ENCODE results near the gene ANKS6. TPM values are rescaled to one million over a fixed set of nuclear protein-coding genes. Genes with fewer than 3 reads are reported as not detected.

The ANKS6 gene
- total RNA-seq, 1 experiment from 2014 or later, result 46.3 TPM

GRCh38 chr9:98795970-98796363 is 388 bp downstream of the ANKS6 start:
- Histone ChIP-seq H3K23me2 (ENCODE audit: insufficient read length, low read depth, low read length, poor library complexity, severe bottlenecking) (peaks cover 8% of the 10 kb centered on the region), H4K8ac (replicated peaks; ENCODE audit: insufficient read length, low read depth, low read length) (no peak overlapping the region), H3K79me1 (ENCODE audit: insufficient read depth, low read depth, low read length, poor library complexity, severe bottlenecking) (no peaks in the 10 kb centered on the region), H3K18ac (ENCODE audit: insufficient read length, low read depth, low read length) (peak overlapping the region; percentile 71), H2BK120ac (ENCODE audit: low read depth, low read length, poor library complexity, severe bottlenecking) (no peak overlapping the region), H3K27me3 (ENCODE audit: insufficient read depth, low read length) (no peaks in the 10 kb centered on the region), H3K23ac (ENCODE audit: insufficient read length, low read depth, low read length) (no peak overlapping the region), H3K79me2 (ENCODE audit: insufficient read depth, low read length) (peaks cover 6% of the 10 kb centered on the region; the same call in 1 of the 2 replicates), H3K9me3 (ENCODE audit: control insufficient read depth, low read depth, low read length) (no peaks in the 10 kb centered on the region), H3K56ac (ENCODE audit: insufficient read length, low read depth, low read length) (no peak overlapping the region), H3K4ac (ENCODE audit: low read depth, low read length) (no peak overlapping the region), H3T11ph (ENCODE audit: low read length) (no peak overlapping the region), H2BK20ac (ENCODE audit: low read depth, low read length, poor library complexity, severe bottlenecking) (no peak overlapping the region), H2AK5ac (ENCODE audit: insufficient read length, low read length) (no peak overlapping the region), H3K4me1 (ENCODE audit: insufficient read depth, low read length) (peaks cover 4% of the 10 kb centered on the region; the same call in 1 of the 2 replicates), H3K9ac (ENCODE audit: extremely low read depth, insufficient read length, low read length) (no peak overlapping the region), H4K5ac (ENCODE audit: insufficient read length, low read depth, low read length) (no peak overlapping the region), H2BK5ac (ENCODE audit: insufficient read length, low read length) (no peak overlapping the region), H3K4me2 (ENCODE audit: insufficient read depth, insufficient read length, low read length) (peak overlapping the region; percentile 81), H3K27ac (ENCODE audit: insufficient read length, low read depth, low read length) (no peak overlapping the region), H3K14ac (ENCODE audit: insufficient read depth, low read length) (peak overlapping the region; percentile 88), H4K91ac (ENCODE audit: insufficient read length, low read depth, low read length) (no peak overlapping the region), H2AFZ (ENCODE audit: low read length) (no peak overlapping the region), H4K20me1 (ENCODE audit: control insufficient read depth, insufficient read depth, insufficient read length) (peaks cover 4% of the 10 kb centered on the region), H2BK15ac (ENCODE audit: low read depth, low read length) (no peak overlapping the region), H2BK12ac (ENCODE audit: insufficient read length, low read depth, low read length) (no peak overlapping the region)
- Mint-ChIP-seq H3K27me3 (ENCODE audit: low read depth) (peaks cover 15% of the 10 kb centered on the region), H3K9me3 (peaks cover 9 to 13% of the 10 kb centered on the region in 2 experiments), H3K27ac (no peak overlapping the region), H3K4me3 (peak overlapping the region; percentile 66 to 85), H3K36me3 (ENCODE audit: insufficient read depth in 1 of 3, low read depth in 3 of 3) (peaks cover 9 to 18% (median 11%) of the 10 kb centered on the region in 3 experiments; a peak in 6 of 7 replicates), H3K4me1 (peaks cover 46 to 57% of the 10 kb centered on the region in 2 experiments)
- no peak for DNase-seq
- WGBS (ENCODE audit: extremely low coverage, insufficient read length, low lambda C conversion rate), result no CpG with 5 or more reads among the region's 48 CpGs
- TF ChIP-seq CTCF (conservative IDR thresholded peaks at IDR 0.05), result no peak
